Activated CD8-positive, alpha-beta T cell treated with anti-CD3 and anti-CD28 coated beads, Interleukin-2, amount 10 ng/mL, durations not matched to agents 7 days and 5 days (primary cell): Measurements from ENCODE around the gene ALKBH4. TPM values are rescaled to one million over a fixed set of nuclear protein-coding genes. Genes with fewer than 3 reads are reported as not detected.
"Not testable (repeated sequence)": the region's sequence is repeated elsewhere in the genome, so short reads cannot be mapped to it uniquely, and the experiment has no call there.

ENCODE experiments used
- ATAC-seq: fragments of 150-1000 bp; cut with Tn5 transposase; one replicate; pipeline ENCODE4 v1.10.0; 2021; ENCODE audit warnings: moderate library complexity
- CTCF ChIA-PET: fragments of 350-600 bp; sonication (Branson Sonifier 250); formaldehyde crosslinking; loops from one replicate; lab custom pipeline; 2021; ENCODE audit warnings: antibody characterized with exemption; lab: Charles Lee
- POLR2A ChIA-PET: fragments of 350-600 bp; sonication (Branson Sonifier 250); formaldehyde crosslinking; loops from one replicate; lab custom pipeline; 2021; ENCODE audit warnings: antibody characterized with exemption; lab: Charles Lee
- DNase-seq: peaks from one replicate; pipeline ENCODE4 v3.0.0-alpha.2; 2020
- H3K27ac Mint-ChIP-seq: one replicate; pipeline ENCODE4 v1.8.0; 2021; ENCODE audit warnings: mild to moderate bottlenecking, mixed read lengths
- H3K27me3 Mint-ChIP-seq: one replicate; pipeline ENCODE4 v1.8.0; 2021; ENCODE audit warnings: low read depth, mixed read lengths
- H3K36me3 Mint-ChIP-seq: one replicate; pipeline ENCODE4 v1.8.0; 2021; ENCODE audit warnings: low read depth, mixed read lengths
- H3K4me1 Mint-ChIP-seq: one replicate; pipeline ENCODE4 v1.8.0; 2021; ENCODE audit warnings: low read depth, mixed read lengths
- H3K4me3 Mint-ChIP-seq: one replicate; pipeline ENCODE4 v1.8.0; 2021; ENCODE audit warnings: mild to moderate bottlenecking, mixed read lengths
- H3K9me3 Mint-ChIP-seq: one replicate; pipeline ENCODE4 v1.8.0; 2022; ENCODE audit warnings: mixed read lengths; ENCODE audit not compliant: insufficient read depth
- total RNA-seq, 2 experiments: library from RNA; stranded (reverse); gene quantifications; one replicate each; pipeline ENCODE4 v1.2.3, GENCODE V29; 2021

ALKBH4 gene
- total RNA-seq, 2 experiments from 2014 or later, result 10.8 to 11.1 TPM

DNA sequence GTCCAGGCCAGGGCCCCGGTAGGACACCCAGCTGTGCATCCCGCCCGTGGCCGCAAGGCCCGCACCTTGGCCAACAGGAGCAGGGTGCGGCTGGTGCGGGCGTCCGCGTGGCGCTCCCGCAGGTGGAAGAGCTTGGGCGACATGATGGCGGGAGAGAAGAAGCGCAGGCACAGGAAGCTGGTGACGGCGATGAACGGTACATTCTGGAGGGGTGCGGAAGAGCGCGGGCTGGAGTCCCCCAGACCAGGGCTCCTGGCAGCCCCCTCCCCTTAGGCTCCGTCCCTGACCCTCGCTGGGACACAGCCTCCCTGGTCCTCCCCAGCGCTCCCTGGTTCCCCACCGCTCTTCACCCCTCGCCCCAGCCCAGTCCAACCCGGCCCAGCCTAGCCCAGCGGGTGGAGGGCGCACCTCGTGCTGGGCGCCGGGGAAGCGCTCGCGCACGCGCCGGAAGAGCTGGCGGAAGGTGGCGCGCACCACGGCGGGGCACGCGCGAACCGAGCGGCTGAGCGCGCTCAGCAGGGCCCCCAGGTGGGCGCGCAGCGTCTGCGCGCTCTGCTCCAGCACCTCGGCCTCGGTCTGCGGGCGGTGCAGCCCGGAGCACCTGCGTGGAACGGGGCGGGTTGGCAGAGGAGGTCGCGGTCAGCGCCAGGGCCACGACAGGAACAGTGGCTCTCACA lies 29.9 kb upstream of the ALKBH4 start:
- H3K4me1 Mint-ChIP-seq, H3K9me3 Mint-ChIP-seq, H3K27ac Mint-ChIP-seq, H3K4me3 Mint-ChIP-seq, CTCF ChIA-PET, POLR2A ChIA-PET, H3K36me3 Mint-ChIP-seq, H3K27me3 Mint-ChIP-seq, DNase-seq: not testable (repeated sequence)
- peak; percentile 79 for ATAC-seq

- Mint-ChIP-seq H3K4me3 (peak overlapping the region; percentile 43), H3K27ac (peak overlapping the region; percentile 71)
- CTCF ChIA-PET, POLR2A ChIA-PET, H3K9me3 Mint-ChIP-seq, H3K4me1 Mint-ChIP-seq, H3K27me3 Mint-ChIP-seq, H3K36me3 Mint-ChIP-seq: not testable (repeated sequence)
- ATAC-seq (peak; percentile 22), DNase-seq (peak; percentile 73)
These were observed 29.4 kb upstream of the ALKBH4 start for GRCh38 chr7:102494026-102494425.

DNA sequence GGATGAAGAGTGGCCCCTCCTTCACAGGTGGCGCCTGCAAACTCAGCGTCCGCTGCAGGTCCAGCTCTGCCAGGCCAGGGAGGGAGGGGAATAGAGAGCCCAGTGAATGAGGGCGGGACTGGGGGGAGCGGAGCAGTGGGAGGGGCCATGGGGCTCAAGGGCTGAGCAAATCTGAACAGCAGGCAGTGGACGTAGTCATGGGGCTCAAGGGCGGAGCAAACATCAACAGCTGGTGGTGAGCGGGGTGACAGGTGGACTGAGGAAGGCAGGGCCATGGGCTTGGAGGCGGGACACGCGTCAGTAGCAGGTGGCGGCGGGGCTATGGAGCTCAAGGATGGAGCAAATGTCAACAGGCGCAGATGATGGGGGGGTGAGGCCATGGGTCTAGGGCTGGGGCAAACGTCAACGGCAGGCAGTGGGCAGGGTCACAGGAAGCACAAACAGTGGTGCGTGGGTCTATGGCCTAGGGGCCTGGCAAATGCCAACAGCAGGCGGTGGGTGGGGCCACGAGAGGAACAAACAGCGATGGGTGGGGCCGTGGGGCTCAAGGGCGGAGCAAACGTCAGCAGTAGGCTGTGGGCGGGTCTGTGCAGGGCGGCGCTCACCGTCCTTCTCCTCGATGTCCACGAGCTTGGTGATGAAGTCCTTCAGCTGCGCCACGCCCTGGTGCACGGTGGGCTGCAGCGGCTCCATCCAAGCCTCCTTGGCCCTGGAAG lies 28.7 kb upstream of the ALKBH4 start:
- H3K36me3 Mint-ChIP-seq, H3K27me3 Mint-ChIP-seq, H3K4me1 Mint-ChIP-seq, H3K9me3 Mint-ChIP-seq, POLR2A ChIA-PET, H3K27ac Mint-ChIP-seq, H3K4me3 Mint-ChIP-seq, DNase-seq, CTCF ChIA-PET: not testable (repeated sequence)
- peak; percentile 45 for ATAC-seq

DNA sequence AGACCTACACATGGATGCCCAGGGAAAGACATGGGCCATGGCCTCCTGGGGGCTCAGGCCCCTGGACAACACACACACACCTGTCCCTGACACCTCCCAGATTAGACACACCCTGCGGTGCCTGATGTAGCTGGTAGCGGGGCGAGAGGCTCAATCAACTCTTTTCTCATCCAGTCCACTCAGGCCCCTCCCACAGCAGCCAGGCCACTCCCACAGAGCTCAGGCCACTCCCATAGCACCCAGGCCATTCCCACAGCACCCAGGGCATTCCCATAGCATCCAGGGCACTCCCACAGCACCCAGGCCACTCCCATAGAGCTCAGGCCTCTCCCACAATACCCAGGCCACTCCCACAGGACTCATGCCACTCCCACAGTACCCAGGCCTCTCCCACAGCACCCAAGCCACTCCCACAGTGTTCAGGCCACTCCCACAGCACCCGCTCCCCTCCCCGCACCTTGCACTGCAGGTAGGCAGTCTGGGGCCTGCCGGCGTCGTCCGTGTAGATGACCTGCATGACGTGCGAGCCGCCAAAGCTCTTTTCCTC lies 25.9 kb upstream of the ALKBH4 start:
- H3K4me1 Mint-ChIP-seq, H3K27ac Mint-ChIP-seq, H3K36me3 Mint-ChIP-seq, CTCF ChIA-PET, H3K9me3 Mint-ChIP-seq, H3K27me3 Mint-ChIP-seq, H3K4me3 Mint-ChIP-seq, POLR2A ChIA-PET: not testable (repeated sequence)
- DNase-seq, result peak; percentile 78
- peak; percentile 55 for ATAC-seq

- H3K36me3 Mint-ChIP-seq, H3K27me3 Mint-ChIP-seq, H3K27ac Mint-ChIP-seq, POLR2A ChIA-PET, DNase-seq, H3K9me3 Mint-ChIP-seq, ATAC-seq, H3K4me1 Mint-ChIP-seq, CTCF ChIA-PET, H3K4me3 Mint-ChIP-seq: not testable (repeated sequence)
These were observed 19.7 kb upstream of the ALKBH4 start for GRCh38 chr7:102484317-102484716.

- H3K9me3 Mint-ChIP-seq, DNase-seq, ATAC-seq, POLR2A ChIA-PET, H3K4me3 Mint-ChIP-seq, H3K36me3 Mint-ChIP-seq, CTCF ChIA-PET, H3K4me1 Mint-ChIP-seq, H3K27me3 Mint-ChIP-seq, H3K27ac Mint-ChIP-seq: not testable (repeated sequence)
These were observed 17.3 kb upstream of the ALKBH4 start for GRCh38 chr7:102481962-102482361.

GRCh38 chr7:102479982-102480637 lies 15.4 kb upstream of the ALKBH4 start:
- H3K27ac Mint-ChIP-seq, H3K4me3 Mint-ChIP-seq, POLR2A ChIA-PET, H3K4me1 Mint-ChIP-seq, H3K36me3 Mint-ChIP-seq, ATAC-seq, H3K9me3 Mint-ChIP-seq, CTCF ChIA-PET, H3K27me3 Mint-ChIP-seq: not testable (repeated sequence)
- peak; percentile 34 for DNase-seq

GRCh38 chr7:102479209-102479584 lies 14.5 kb upstream of the ALKBH4 start:
- H3K27me3 Mint-ChIP-seq, H3K9me3 Mint-ChIP-seq, CTCF ChIA-PET, H3K27ac Mint-ChIP-seq, POLR2A ChIA-PET, DNase-seq, H3K4me1 Mint-ChIP-seq, H3K36me3 Mint-ChIP-seq, H3K4me3 Mint-ChIP-seq: not testable (repeated sequence)
- peak; percentile 19 for ATAC-seq

- H3K9me3 Mint-ChIP-seq, H3K27me3 Mint-ChIP-seq, H3K36me3 Mint-ChIP-seq, H3K4me1 Mint-ChIP-seq, POLR2A ChIA-PET, CTCF ChIA-PET: not testable (repeated sequence)
- H3K4me3 Mint-ChIP-seq, result peak within 1 kb of the TSS; percentile 89
- peak within 1 kb of the TSS; percentile 87 for H3K27ac Mint-ChIP-seq
- peak; percentile 79 for DNase-seq
- peak; percentile 92 for ATAC-seq
These were observed 13.9 kb upstream of the ALKBH4 start, which contains the start of gene POLR2J for GRCh38 chr7:102478314-102479208. Gene POLR2J, minus strand, starts transcription at chr7:102478922. Its CDS starts 62 bp downstream, at chr7:102478860.

GRCh38 chr7:102474736-102475435 lies 10.2 kb upstream of the ALKBH4 start:
- H3K27me3 Mint-ChIP-seq, H3K4me1 Mint-ChIP-seq, H3K9me3 Mint-ChIP-seq, CTCF ChIA-PET, H3K27ac Mint-ChIP-seq, ATAC-seq, H3K4me3 Mint-ChIP-seq, POLR2A ChIA-PET: not testable (repeated sequence)
- peaks cover 11% of the 10 kb centered on the region for H3K36me3 Mint-ChIP-seq
- peak; percentile 11 for DNase-seq

DNA sequence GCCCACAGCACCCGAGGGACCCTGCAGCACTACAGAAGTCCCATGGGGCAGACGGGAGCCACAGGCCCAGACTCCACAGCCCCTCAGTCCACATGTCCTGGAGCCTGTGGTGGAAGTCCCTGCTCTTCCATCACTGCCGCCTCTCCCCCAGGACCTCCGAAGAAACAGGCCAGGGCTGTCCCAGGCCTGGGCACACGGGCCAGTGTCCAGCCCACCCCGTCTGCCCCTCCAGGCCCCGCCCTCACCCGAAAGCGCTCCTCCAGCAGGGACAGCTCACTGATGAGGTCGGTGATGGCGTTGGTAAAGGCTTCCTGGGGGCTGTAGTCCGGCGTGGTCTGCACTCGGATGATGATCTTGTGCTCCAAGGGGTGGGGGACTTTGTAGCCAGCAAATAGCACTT lies 9.5 kb upstream of the ALKBH4 start:
- H3K4me1 Mint-ChIP-seq, CTCF ChIA-PET, H3K9me3 Mint-ChIP-seq, H3K27me3 Mint-ChIP-seq, H3K27ac Mint-ChIP-seq, POLR2A ChIA-PET, ATAC-seq, H3K4me3 Mint-ChIP-seq: not testable (repeated sequence)
- peaks cover 11% of the 10 kb centered on the region for H3K36me3 Mint-ChIP-seq
- DNase-seq, result peak; percentile 12
